Middle frontal gyrus (tissue), 1 donor: Measurements from ENCODE around the gene SMC2.

Source experiments
- DNase-seq: peaks from one replicate; pipeline ENCODE4 v3.0.0-alpha.2; 2015; ENCODE audit warnings: low spot score; ENCODE audit errors: extremely low spot score

SMC2 gene

GRCh38 chr9:104093647-104094533 is at the start of gene SMC2:
Gene SMC2 (plus strand): TSS chr9:104094309. CDS start chr9:104095385, 1,076 bp downstream.
- DNase-seq: peak; percentile 87

- no peak for DNase-seq
Observed at GRCh38 chr9:104068546-104068945, 25.6 kb upstream of the SMC2 start.

GRCh38 chr9:104069288-104069687 is 24.8 kb upstream of the SMC2 start:
- no peak for DNase-seq

- DNase-seq: no peak
Observed at GRCh38 chr9:104071589-104071988, 22.5 kb upstream of the SMC2 start.

GRCh38 chr9:104073098-104073769 is 20.9 kb upstream of the SMC2 start:
- DNase-seq: no peak

- DNase-seq: no peak
Observed at GRCh38 chr9:104073770-104074133, 20.4 kb upstream of the SMC2 start.

GRCh38 chr9:104074876-104075275 is 19.2 kb upstream of the SMC2 start:
- DNase-seq: no peak

- DNase-seq: no peak
Observed at GRCh38 chr9:104075801-104076753, 18.0 kb upstream of the SMC2 start.

GRCh38 chr9:104078596-104078995 is 15.5 kb upstream of the SMC2 start:
- no peak for DNase-seq

GRCh38 chr9:104080983-104081382 is 13.1 kb upstream of the SMC2 start:
- DNase-seq: no peak

- DNase-seq: no peak
Observed at GRCh38 chr9:104082168-104082567, 11.9 kb upstream of the SMC2 start.

- DNase-seq: no peak
Observed at GRCh38 chr9:104085525-104085924, 8.6 kb upstream of the SMC2 start.

GRCh38 chr9:104087894-104088293 is 6.2 kb upstream of the SMC2 start:
- DNase-seq: no peak

GRCh38 chr9:104088416-104088815 is 5.7 kb upstream of the SMC2 start:
- no peak for DNase-seq

GRCh38 chr9:104090578-104090977 is 3.5 kb upstream of the SMC2 start:
- no peak for DNase-seq

- DNase-seq: no peak
Observed at GRCh38 chr9:104091116-104091515, 3.0 kb upstream of the SMC2 start.

- no peak for DNase-seq
Observed at GRCh38 chr9:104091708-104092107, 2.4 kb upstream of the SMC2 start.

- DNase-seq: no peak
Observed at GRCh38 chr9:104092192-104092591, 1.9 kb upstream of the SMC2 start.

GRCh38 chr9:104092875-104093600 is 1.1 kb upstream of the SMC2 start:
- DNase-seq: no peak

- DNase-seq: no peak
Observed at GRCh38 chr9:104094534-104095015, 466 bp downstream of the SMC2 start.

- DNase-seq: no peak
Observed at GRCh38 chr9:104099630-104100029, 5.5 kb downstream of the SMC2 start.
